AG09309 (cell line): ENCODE results near the gene SLC25A34.

ENCODE experiments used
- DNase-seq: peaks from one replicate; pipeline ENCODE4 v3.0.0-alpha.2; 2010; ENCODE audit warnings: low read depth
- H3K4me3 ChIP-seq: 2 replicates; pipeline ENCODE4 v1.5.1; 2011; ENCODE audit warnings: mild to moderate bottlenecking, low read depth, low read length, moderate library complexity; ENCODE audit not compliant: control insufficient read depth
- CTCF ChIP-seq: IDR thresholded peaks from 2 replicates; pipeline ENCODE4 v1.5.1; 2011; ENCODE audit warnings: mild to moderate bottlenecking, low read depth, low read length, inconsistent platforms; ENCODE audit not compliant: insufficient read depth, control insufficient read depth; ENCODE audit errors: missing control alignments

SLC25A34 gene

GRCh38 chr1:15768388-15768787 is 32.3 kb downstream of the SLC25A34 start:
- no peak for TF ChIP-seq CTCF
- H3K4me3 ChIP-seq = no peak overlapping the region
- no peak for DNase-seq

GRCh38 chr1:15770313-15770962 is 34.4 kb downstream of the SLC25A34 start:
- H3K4me3 ChIP-seq = no peak overlapping the region
- TF ChIP-seq CTCF = no peak
- DNase-seq = no peak

- no peak for TF ChIP-seq CTCF
- DNase-seq = no peak
- no peak overlapping the region for H3K4me3 ChIP-seq
Observed at GRCh38 chr1:15771836-15772515, 35.9 kb downstream of the SLC25A34 start.

- TF ChIP-seq CTCF = no peak
- DNase-seq = no peak
- H3K4me3 ChIP-seq = no peak overlapping the region
Observed at GRCh38 chr1:15775706-15776105, 39.6 kb downstream of the SLC25A34 start.

GRCh38 chr1:15777909-15778707 is 42.0 kb downstream of the SLC25A34 start:
- H3K4me3 ChIP-seq = no peak overlapping the region
- no peak for DNase-seq
- TF ChIP-seq CTCF = no peak

- TF ChIP-seq CTCF = no peak
- H3K4me3 ChIP-seq = no peak overlapping the region
- no peak for DNase-seq
Observed at GRCh38 chr1:15785683-15786082, 49.6 kb downstream of the SLC25A34 start.
